ENCODE results near the gene ZNF860. TPM values are rescaled to one million over a fixed set of nuclear protein-coding genes. Genes with fewer than 3 reads are reported as not detected.

ZNF860 gene
- total and polyA plus RNA-seq, 2 donors (not counting 3 experiments of a cell fraction or from before 2014, with no cell fraction given) = 0.19 to 0.73 TPM

DNA sequence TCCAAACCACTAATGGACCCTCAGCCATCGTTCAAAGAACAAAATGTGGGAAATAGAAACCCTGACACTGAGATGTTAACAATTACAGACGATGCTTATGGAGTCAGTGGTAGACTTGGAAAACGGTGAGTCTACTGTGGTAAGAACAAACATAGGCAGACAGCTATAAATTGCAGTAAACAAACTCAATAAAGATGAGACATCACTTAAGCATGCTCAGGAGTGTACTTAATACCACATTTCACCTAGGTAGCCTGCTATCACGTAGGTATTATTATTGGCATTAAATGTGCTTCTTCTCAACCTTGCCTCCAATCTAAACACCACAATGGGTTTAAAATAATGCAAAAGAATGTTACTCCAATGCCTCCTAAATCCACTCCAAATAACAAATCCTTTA, 3.0 kb upstream of the ZNF860 start:
- BruUV-seq (replicated peaks) = no TSS peak
- CTCF ChIA-PET = interaction anchor here (1.2 kb wide), 1 partner anchor 10 kb away, joined by 5 read pairs; no protein-coding TSS in a partner anchor
- H3K27ac ChIP-seq (ENCODE audit: insufficient read depth, low read depth, low read length) = no peak overlapping the region
- H3K36me3 ChIP-seq (ENCODE audit: control insufficient read depth in 2 of 2, extremely low read depth in 1 of 2, insufficient read depth in 2 of 2, low read length in 2 of 2) = no peaks in the 10 kb centered on the region
- POLR2A ChIA-PET = no interaction called here
- H3K9ac ChIP-seq (replicated peaks; ENCODE audit: extremely low read depth, insufficient read depth, low read length) = no peak overlapping the region
- no peaks in the 10 kb centered on the region for H3K9me1 ChIP-seq (replicated peaks; ENCODE audit: control insufficient read depth, extremely low read depth, insufficient read depth, low read length)
- FAIRE-seq (no peak), DNase-seq (ENCODE audit: low read depth, low spot score) (no peak)
- no peak overlapping the region for H3K4me3 ChIP-seq (replicated peaks in 1 of 3; ENCODE audit: insufficient read depth in 1 of 3, low read depth in 1 of 3, low read length in 3 of 3)
- intact Hi-C loops (cut with micrococcal nuclease) = no loop called here
- H3K27me3 ChIP-seq (ENCODE audit: control insufficient read depth in 2 of 2, insufficient read depth in 2 of 2, low read length in 2 of 2) = no peaks in the 10 kb centered on the region
- peak overlapping the region; percentile 65 for H3K4me2 ChIP-seq (ENCODE audit: insufficient read depth, low read length)
- dilution Hi-C loops (cut with MboI; ENCODE audit: extremely low pct_ligation_motif_present, low sequenced_read_pairs) = no loop called here
- TF ChIP-seq POLR2AphosphoS5 (IDR thresholded peaks at IDR 0.05; ENCODE audit: insufficient read depth, low read depth, low read length) = no peak
- no peak for TF ChIP-seq POLR2A (IDR thresholded peaks at IDR 0.05; ENCODE audit: low read depth, low read length)
- no peak for TF ChIP-seq EZH2 (IDR thresholded peaks at IDR 0.05; ENCODE audit: borderline replicate concordance, low read depth, low read length, severe bottlenecking)
- TF ChIP-seq, protein P1, sequence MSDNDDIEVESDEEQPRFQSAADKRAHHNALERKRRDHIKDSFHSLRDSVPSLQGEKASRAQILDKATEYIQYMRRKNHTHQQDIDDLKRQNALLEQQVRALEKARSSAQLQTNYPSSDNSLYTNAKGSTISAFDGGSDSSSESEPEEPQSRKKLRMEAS (IDR thresholded peaks at IDR 0.05; ENCODE audit: insufficient read depth, insufficient read length) = no peak
- no peak for TF ChIP-seq JUN (IDR thresholded peaks at IDR 0.05; ENCODE audit: borderline replicate concordance, insufficient read depth, insufficient read length, low read depth)
- TF ChIP-seq GATA2 (IDR thresholded peaks at IDR 0.05; ENCODE audit: insufficient read depth, insufficient read length, low read depth, low read length) = no peak
- TF ChIP-seq FOS (IDR thresholded peaks at IDR 0.05; ENCODE audit: borderline replicate concordance, insufficient read depth, low read length) = no peak
- H3K4me1 ChIP-seq (ENCODE audit: control insufficient read depth, extremely low read depth, insufficient read depth, low read length) = peaks cover 17% of the 10 kb centered on the region
- no peak overlapping the region for H2AFZ ChIP-seq (ENCODE audit: low read depth, low read length)
- H3K79me2 ChIP-seq (ENCODE audit: control insufficient read depth, insufficient read depth, low read length) = peaks cover 31% of the 10 kb centered on the region
- no peaks in the 10 kb centered on the region for H3K9me3 ChIP-seq (replicated peaks; ENCODE audit: control insufficient read depth, insufficient read depth, low read length)
- H4K20me1 ChIP-seq (replicated peaks; ENCODE audit: control insufficient read depth, extremely low read depth, insufficient read depth, low read length) = peaks cover 3% of the 10 kb centered on the region

Data from endothelial cell of umbilical vein (primary cell).